CD4-positive, alpha-beta T cell treated with Interleukin-15 for 4 hours (primary cell): ENCODE data around the gene COMMD9.

Source experiments
- DNase-seq: peaks from one replicate; pipeline ENCODE4 v3.0.0-alpha.2; 2020; ENCODE audit warnings: low spot score

The COMMD9 gene

DNA sequence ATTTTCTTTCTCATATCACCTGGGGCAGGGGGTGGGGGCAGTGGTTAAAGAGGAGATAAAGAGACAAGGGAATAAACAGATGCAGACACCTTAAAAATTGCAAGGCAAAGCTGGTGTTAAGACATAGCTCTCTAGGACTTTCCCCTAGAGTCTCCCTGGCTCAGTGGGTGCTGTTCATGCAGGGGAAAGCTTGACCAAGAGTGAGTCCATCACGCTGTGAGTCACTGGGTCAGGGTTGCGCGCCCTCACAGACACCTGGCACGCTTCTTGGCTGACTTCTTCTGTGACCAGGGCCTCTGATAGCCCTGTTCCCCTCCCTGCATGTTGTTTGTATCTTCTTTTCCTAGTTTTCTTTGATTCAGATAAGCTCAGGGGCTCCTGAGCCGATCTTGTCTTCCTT, 31.9 kb downstream of the COMMD9 start:
- DNase-seq = no peak

DNA sequence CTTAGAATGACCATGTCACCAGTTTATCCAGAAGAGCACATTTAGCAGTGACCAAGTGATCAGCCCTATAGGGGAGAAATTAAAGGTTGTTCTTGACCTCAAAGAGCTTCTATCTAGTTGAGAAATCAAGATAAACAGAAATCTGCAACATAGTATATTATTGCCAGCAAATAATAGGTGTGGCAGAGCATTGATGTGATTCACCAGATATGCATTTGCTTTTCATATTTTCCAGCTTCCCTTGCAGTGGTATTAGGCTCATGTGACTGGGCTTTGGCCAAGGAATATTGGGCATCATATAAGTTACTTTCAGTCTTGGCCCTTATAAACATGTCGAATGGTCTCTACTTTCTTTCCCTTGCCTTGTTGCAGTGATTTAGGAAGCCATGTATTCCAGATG, 34.5 kb downstream of the COMMD9 start:
- DNase-seq = no peak

DNA sequence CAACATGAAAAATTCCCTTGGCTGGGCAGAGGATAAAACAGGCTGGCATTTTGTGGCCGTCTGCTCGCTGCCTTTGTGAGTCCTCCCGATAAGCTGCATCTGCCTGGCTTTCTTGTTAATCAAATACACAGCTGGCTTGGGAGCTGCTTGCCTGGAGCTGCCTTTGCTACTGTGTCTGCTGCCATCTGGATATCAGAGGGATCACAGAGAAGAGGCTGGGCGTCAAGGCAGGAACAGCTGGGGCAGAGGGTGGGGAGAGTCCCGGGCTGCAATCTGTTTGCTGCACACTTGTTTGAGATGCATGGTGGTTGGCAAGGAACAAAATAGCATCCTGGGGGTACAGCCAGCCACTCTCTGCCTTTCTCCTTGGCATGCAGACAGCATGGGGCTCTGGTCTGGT, 36.0 kb downstream of the COMMD9 start:
- DNase-seq = no peak

DNA sequence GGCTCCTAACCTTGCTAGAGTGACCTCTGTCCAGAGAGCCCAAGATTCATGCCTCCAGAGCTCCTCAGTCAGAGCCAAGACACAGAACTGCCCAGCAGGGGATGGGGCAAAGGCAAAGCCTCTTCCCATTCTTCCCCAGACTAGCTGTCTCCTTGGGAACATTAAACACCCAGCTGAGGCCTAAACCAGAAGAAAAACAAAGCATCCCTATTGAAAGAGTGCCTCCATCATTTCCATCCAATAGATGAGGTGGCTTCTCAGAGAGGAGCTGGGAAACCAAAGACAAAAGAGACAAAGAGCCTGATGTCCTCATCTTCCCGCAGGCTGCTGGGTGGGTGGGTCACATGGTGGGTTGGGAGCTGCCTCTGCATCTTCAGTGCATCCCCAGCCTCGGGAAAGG, 37.4 kb downstream of the COMMD9 start:
- no peak for DNase-seq

DNA sequence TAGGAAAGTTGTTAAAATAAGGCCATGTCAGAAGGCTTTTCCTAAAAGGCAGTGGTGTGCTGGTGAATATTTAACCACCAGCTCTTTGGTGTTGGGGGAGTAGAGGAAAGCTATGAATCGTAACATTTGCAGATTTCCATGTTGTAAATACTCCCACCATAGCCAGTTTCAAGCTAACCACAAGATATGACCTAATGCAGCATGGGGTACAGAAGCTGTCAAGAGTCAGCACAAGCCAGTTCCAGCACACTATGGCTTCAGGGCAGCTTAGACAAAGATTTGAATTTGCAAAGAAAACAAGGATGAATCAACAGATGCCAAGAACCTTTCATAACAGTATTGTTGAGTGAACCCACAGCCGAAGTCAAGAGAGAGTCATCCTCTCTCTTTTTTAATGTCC, 40.0 kb downstream of the COMMD9 start:
- DNase-seq = no peak

DNA sequence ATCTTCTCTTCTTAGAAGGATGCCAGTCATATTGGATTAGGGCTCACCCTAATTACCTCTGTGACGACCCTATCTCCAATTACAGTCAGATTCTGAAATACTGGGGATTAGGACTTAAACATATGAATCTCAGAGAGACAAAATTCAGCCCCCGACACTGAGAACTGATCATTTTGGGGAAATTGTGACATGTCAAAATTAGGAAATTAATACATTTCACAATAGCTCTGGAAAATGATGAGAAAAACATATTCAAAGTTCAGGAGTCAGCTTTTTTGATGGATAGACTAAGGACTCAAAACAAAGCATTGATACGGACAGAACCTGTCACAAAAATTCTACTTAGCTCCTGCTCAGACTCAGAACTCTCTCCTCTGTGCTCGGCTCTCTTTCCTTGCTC, 40.8 kb downstream of the COMMD9 start:
- no peak for DNase-seq

DNA sequence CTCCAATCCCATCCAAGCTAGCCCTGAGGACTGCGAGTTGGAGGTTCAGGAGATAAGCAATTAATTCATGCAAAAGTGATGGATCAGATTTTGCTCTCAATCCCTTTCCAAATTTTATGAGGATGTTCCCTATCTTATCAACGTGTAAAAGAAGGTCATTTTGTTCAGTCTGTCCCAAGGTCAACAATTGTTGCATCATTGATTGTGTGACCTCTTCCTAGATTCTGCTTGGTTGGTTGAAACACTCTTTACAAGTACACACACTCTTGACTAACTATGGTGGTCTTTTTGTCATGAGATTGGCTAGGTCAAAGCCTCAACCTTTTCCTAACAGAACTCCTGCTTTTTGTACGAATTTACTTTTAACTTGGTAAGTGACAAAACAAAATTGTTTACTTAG, 41.7 kb downstream of the COMMD9 start:
- no peak for DNase-seq

DNA sequence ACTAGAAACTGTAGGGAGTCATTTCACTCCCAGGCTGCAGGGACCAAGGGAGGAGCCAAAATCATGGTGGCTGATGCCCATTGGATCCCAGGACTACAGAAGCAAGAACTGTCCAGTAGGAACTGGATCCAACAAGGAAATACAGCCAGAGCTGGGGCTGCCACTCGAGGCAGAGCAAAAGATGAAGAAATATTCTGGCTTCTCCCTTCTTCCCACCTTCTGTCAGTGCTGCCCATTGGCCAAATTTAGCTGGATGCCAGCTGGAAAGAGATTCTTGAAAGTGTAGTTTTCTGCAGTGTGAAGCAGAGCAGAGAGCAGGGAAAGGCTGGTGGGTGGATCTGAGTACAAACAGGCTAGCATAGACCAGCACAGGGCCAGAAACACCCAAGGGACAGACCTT, 45.6 kb downstream of the COMMD9 start:
- no peak for DNase-seq

DNA sequence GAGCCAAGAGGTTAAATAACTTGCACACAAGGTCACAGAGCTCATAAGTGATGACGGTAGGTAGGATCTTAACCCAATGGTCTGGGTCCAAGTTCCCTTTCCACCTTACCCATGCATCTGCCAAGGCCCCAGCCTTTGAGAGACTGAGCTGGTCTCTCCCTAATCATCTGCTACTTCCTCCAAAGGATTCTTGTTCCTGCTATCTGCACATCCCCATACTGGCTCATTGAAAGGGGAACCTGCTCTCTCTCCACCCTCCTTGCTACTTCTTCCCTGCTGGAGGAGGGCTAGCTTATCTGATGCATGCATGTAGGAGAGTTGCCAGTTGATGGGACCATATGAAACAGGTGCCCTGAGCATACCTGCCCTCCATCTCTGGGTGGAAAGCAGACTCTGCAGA, 47.7 kb downstream of the COMMD9 start:
- no peak for DNase-seq

DNA sequence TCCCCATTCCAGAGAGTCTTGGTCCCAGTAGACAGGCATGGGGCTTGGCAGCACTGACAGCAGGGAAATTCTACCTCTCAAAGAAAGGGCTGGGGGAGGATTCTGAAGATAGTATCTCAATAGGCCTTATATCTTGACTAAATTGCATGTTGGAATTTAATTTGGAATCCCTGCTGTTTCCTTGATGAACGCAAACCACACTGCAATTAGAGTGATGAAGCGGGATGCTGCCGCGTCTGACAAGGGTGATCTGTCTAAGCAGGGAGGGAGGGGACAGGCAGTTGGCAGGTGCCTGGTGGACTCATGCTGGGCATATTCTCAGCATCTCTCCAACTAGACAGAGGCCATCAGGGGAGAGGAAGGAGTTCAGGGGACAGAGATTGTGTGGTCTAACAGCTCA, 48.4 kb downstream of the COMMD9 start:
- DNase-seq = no peak

DNA sequence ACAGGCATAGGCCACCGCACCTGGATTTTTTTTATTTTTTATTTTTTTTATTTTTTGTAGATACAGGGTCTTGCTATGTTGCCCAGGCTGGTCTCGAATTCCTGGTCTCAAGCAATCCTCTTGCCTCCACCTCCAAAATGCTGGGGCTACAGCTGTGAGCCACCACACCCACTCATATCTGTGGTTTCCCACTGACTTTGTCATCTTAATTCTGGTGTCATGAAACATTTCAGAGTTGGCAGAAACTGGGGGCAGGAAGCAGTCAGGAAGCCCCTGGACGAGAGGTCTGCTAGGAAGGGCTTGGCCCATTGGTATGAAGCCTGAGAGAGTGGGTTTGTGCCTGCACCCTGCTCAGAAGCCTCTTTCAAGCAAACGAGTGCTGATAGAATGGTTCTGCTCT, 49.1 kb downstream of the COMMD9 start:
- DNase-seq = no peak

DNA sequence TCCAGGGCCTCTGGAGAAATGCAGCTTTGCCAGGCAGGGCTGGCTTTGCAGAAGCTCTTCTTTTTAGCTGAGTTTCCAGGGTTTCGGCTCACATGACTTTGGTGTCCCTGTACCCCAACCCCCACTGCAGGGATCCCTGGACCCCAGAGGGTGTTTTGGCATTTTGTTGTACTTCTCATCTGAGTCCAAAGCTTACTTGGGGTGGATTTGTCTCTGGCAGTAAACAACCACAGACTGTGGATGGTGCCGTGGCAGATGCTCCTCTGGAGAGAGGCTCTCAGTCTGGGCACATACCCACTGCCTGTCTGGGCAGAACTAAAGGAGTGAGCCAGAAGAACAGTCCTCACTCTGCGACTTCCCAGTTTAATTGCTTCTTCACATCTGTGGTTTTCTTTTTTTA, 49.6 kb downstream of the COMMD9 start:
- no peak for DNase-seq

DNA sequence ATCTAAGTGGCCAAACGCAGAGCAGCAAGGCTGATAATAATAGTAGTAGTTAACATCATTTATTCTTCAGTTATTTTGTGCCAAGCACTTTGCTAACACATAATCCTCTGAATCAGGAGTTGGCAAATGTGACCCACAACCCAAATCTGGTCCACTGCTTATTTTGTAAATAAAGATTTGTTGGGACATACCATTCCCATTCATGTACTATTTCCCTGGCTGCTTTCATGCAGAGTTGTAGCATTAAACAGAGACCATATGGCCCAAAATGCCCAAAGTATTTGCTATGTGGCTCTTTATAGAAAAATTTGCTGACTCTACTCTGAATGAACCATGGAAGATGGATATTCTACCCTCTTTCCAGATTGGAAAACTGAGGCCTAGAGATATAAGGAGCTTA, 50.3 kb downstream of the COMMD9 start:
- DNase-seq = no peak

DNA sequence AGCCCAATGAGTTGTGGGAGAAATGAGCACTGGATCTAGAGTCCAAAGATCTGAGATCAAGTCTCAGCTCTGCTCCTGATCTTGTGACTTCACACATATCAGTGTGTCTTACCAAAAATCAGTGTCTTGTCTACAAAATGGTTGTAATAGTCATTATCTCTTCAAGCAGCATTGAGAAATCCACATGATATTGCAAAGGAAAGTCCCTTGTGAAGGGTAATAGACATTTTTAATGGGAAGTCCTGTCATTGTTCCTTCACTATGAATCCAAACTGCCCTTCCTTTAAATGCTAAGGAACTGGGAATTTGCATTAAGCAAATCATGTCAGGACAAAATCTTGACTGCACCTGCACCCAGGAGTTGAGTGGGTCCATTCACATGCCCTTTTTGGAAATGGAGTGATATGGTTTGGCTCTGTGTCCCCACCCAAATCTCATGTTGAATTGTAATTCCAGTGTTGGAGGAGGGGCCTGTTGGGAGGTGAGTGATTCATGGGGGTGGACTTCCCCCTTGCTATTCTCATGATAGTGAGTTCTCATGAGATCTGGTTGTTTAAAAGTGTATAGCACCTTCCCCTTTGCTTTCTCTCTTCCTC, 51.1 kb downstream of the COMMD9 start:
- DNase-seq = no peak

DNA sequence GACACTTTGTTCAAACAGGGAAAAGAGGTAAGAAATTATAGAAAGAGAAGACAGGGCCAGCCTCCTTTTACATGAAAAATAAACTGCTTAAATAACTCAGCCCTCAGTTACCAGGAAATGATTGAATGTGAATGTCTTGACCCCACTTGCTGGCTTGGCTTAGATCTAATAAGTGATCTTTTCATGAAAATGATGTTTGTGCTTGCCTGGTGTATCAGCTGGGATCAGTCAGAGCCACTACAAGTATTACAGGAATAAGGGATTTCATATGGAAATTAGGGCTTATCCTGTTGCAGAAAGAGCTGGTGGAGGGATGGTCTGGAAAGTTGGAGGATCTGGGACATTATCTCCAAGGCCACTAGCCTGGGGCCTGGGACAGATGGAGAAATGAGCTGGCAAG, 51.8 kb downstream of the COMMD9 start:
- no peak for DNase-seq

DNA sequence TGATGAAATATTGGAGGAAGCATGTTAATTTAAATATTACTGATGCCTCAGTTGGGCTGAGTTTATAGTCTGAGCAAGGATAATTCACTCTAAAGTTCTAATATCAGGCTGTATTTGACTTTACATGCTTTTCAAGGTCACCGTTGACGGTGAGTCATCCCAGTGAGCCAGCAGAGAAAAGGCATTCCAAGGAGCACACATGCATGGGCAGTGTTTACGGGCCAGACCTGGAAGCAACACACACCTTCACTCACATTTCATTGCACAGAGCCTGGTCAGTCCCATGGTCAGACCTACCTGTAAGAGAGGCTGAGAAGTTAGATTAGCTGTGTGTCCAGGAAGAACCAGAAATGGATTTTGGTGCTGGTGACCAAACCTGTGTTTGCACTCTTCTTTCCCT, 53.5 kb downstream of the COMMD9 start:
- DNase-seq = no peak

DNA sequence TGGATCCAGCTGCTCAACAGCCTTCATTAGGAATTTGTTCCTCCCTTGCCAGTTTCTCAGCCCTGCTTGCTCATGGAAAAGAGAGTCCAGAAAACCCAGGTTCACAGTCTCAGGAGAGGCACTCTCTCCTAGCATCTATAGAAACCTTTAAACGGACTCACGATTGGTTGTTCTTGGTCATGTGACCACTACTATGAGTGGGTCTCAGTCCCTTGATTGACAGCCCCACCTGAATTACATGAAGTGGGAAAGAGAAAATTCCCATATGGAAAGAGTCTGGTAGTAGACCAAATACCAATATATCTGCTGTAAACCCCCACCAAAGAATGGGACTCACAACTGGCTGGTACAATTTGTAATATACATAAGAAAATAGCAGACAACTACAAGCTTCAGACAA, 54.4 kb downstream of the COMMD9 start:
- DNase-seq = no peak

DNA sequence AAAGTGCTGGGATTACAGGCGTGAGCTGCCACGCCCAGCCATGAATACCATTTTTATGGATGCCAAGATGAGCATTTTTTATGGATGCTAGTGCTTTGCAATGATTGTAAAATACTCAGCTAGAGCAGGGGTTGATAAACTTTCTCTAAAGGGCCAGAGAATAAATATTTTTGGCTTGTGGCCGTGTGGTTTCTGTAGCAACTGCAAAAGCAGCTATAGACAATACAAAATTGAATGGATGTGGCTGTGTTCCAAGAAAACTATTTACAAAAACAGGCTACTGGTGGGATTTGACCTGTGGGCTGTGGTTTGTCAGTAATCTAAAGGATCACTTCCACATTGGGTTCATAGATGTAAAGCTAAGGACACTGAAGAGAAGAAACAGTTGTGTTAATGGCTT, 56.0 kb downstream of the COMMD9 start:
- no peak for DNase-seq

DNA sequence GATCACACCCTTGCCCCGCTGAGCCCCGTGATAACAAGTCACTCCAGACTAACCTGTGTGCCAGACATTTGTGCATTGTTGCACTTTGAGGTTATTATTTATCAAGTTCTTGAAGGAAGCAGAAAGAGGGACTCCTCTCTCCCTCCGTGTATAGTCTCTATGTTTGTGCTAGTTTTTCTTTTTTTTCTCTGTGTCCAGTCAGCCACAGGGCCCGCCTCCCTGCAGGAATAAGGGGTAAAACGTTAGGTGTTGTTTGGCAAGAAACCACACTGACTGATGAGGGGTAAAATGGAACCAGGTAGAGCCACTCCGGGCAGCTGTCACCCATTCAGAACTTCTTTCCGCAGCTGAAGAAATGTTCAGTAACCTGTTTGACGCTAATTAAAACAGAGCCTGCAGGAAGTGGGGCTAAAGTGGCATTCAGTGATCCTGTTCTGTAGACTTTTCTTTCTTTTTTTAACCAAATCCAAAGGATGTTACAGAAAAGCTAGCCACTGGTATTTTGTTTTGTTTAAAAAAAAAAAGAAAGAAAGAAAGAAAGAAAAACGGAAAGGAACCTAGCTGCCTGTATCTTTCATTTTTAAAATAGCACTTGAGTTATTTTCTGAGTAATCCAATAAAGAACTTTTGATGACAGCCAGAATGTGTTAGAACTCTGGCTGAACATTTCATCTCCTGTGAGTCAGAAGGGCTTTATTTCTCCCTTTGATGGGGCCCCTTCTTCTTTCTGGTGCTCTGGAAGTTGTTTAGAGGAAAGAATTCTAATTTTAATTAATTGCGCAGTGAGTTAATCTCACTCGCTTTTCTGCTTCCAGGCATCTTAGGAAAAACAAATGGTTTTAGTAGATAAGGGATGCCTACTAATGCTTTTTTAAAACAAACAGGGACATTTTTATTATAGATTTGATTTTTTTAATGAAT, 58.2 kb downstream of the COMMD9 start:
- DNase-seq = no peak

DNA sequence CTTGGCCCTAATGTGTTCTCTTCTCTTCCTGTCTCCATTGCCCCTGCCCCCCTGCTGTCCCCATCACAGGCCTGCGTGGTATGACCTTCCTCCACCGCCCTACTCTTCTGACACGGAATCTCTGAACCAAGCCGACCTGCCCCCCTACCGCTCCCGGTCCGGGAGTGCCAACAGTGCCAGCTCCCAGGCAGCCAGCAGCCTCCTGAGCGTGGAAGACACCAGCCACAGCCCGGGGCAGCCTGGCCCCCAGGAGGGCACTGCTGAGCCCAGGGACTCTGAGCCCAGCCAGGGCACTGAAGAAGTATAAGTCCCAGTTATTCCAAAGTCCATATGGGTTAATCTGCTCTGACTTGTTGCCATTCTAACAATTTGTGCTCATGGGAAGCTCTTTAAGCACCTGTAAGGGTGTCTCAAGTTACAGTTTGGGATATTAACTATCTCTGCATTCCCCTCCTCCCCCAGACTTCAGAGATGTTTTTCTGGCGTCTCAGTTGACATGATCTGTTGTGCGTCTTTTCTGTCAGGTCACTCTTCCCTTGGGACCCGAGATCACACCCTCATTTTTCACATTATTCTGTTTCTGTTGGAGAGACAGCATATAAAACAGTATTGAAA, 60.0 kb downstream of the COMMD9 start:
- DNase-seq = no peak

DNA sequence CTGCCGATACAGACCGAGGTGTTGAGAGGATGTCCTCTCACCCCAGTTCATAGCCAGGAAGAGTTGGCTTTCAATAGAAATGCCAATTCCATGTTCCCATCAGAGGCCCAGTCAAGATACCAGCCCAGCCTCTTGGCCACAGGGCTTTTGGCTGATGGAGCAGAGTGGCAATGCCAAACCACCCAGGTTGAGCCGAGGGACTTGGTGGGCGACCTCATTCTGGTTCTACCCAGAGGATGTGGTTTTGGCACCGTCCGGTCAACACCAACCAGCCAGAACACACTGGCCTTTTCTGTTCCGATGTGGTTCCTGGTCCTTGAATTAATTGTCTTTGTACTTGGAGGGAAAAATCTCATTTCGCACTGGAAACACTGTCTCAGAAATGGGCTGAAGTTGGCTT, 60.5 kb downstream of the COMMD9 start:
- no peak for DNase-seq

DNA sequence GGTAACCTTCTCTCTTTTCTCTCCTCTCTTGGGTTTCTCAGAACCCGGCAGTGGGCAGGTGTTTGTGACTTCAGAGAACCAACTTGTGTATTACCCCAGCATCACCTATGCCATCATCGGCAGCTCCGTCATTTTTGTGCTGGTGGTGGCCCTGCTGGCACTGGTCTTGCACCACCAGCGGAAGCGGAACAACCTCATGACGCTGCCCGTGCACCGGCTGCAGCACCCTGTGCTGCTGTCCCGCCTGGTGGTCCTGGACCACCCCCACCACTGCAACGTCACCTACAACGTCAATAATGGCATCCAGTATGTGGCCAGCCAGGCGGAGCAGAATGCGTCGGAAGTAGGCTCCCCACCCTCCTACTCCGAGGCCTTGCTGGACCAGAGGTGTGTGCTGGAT, 62.2 kb downstream of the COMMD9 start:
- no peak for DNase-seq

DNA sequence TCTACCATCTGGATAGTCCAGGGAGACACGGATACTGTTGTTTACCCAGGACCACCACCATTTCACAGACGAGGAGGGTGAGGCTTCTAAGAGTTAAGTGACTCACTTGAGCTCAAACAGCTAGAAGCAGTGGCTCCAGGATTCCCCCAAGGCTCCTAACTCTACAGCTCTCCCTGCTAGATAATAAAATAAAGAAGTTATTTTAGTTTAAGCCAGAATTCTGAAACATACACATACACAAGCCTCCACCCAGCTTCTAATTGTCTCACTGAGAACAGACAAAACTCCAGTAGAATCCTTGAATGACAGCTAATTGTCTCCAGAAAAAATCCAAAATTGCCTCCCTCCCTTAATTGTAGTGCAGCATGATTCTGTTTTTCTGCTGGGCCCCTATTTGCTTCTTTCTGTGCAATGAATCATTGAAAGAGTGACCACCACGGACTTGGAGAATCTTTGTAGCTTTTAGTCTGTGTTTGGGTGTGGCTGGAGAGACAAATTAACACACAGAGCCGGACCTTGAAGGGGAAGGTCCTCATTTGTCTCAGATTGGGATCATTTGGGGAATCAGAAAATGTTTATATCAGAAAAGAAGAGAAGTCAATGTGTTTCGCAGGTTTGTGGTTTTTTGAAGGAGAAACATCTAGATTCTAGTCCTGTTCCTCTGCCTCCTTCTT, 64.9 kb downstream of the COMMD9 start:
- no peak for DNase-seq
